K562 (cell line): Measurements from ENCODE around the gene TXNDC15. TPM values are rescaled to one million over a fixed set of nuclear protein-coding genes. Genes with fewer than 3 reads are reported as not detected.

Experiments used
- BCOR ChIP-seq: fragments of 450-650 bp; IDR thresholded peaks from 2 replicates; pipeline ENCODE4 v1.6.1; 2016
- CREB1 ChIP-seq, 2 experiments: sonication (generic) in 1 of 2; formaldehyde crosslinking in 1 of 2; IDR thresholded peaks; 2 replicates each; pipeline versions ENCODE4 v1.6.1 to v1.8.0; 2012 to 2022; ENCODE audit warnings: inconsistent platforms in 1 of 2, mild to moderate bottlenecking in 1 of 2, missing genetic modification reagents in 1 of 2, moderate library complexity in 1 of 2
- ETV1 ChIP-seq: fragments of 450-650 bp; conservative IDR thresholded peaks from 2 replicates; pipeline ENCODE4 v1.6.1; 2016; ENCODE audit warnings: missing genetic modification characterization, control low read depth, low read depth, missing compliant biosample characterization
- FOXJ2 ChIP-seq: fragments of 200-800 bp; sonication (Bioruptor generic); IDR thresholded peaks from 2 replicates; pipeline ENCODE4 v1.6.1; 2016; ENCODE audit warnings: missing genetic modification characterization, missing compliant biosample characterization
- JUN ChIP-seq, 2 experiments: sonication (generic) in 1 of 2; formaldehyde crosslinking in 1 of 2; IDR thresholded peaks; 2 replicates each; pipeline versions ENCODE4 v1.6.1 to v1.8.0; 2012 to 2022; ENCODE audit warnings: borderline replicate concordance in 2 of 2, mild to moderate bottlenecking in 2 of 2, improper control_type of control experiment in 1 of 2, low read depth in 1 of 2, low read length in 1 of 2, missing genetic modification reagents in 1 of 2
- KDM1A ChIP-seq, 2 experiments: fragments of 450-650 bp; IDR thresholded peaks; 2 replicates each; pipeline ENCODE4 v1.6.1; 2016; ENCODE audit warnings: mild to moderate bottlenecking in 2 of 2
- MAZ ChIP-seq, 2 experiments: fragments of 450-650 bp in 1 of 2; sonication (generic) in 1 of 2; formaldehyde crosslinking; IDR thresholded peaks in 1 of 2; conservative IDR thresholded peaks in 1 of 2; 2 replicates each; pipeline versions ENCODE4 v1.4.0 to v1.5.0; 2020; ENCODE audit warnings: mild to moderate bottlenecking in 1 of 2, missing genetic modification reagents in 1 of 2
- MYC ChIP-seq, 2 experiments: fragments of 250-450 bp in 1 of 2; sonication (Bioruptor Pico) in 1 of 2; IDR thresholded peaks; 2 replicates each; pipeline versions ENCODE4 v1.5.1 to v1.6.1; 2012 to 2021; ENCODE audit warnings: low read depth in 2 of 2, borderline replicate concordance in 1 of 2, improper control_type of control experiment in 1 of 2, low read length in 1 of 2, mild to moderate bottlenecking in 1 of 2, moderate library complexity in 1 of 2
- NBN ChIP-seq: fragments of 450-650 bp; IDR thresholded peaks from 2 replicates; pipeline ENCODE4 v1.6.1; 2016; ENCODE audit warnings: low read depth, mild to moderate bottlenecking
- NR2F6 ChIP-seq: fragments of 450-650 bp; formaldehyde crosslinking; IDR thresholded peaks from 2 replicates; pipeline ENCODE4 v1.4.0; 2020; ENCODE audit warnings: mild to moderate bottlenecking
- RERE ChIP-seq: sonication (generic); formaldehyde crosslinking; IDR thresholded peaks from 2 replicates; pipeline ENCODE4 v1.8.0; 2023; ENCODE audit warnings: missing genetic modification reagents, mild to moderate bottlenecking, borderline replicate concordance
- SIN3B ChIP-seq: fragments of 450-650 bp; IDR thresholded peaks from 2 replicates; pipeline ENCODE4 v1.6.1; 2017; ENCODE audit warnings: low read depth, mild to moderate bottlenecking, moderate library complexity
- TEAD4 ChIP-seq, 2 experiments: sonication (generic) in 1 of 2; formaldehyde crosslinking in 1 of 2; IDR thresholded peaks; 2 replicates each; pipeline versions ENCODE4 v1.6.1 to v1.8.0; 2012 to 2022; ENCODE audit warnings: borderline replicate concordance in 1 of 2, inconsistent platforms in 1 of 2, low read length in 1 of 2, mild to moderate bottlenecking in 1 of 2, missing genetic modification reagents in 1 of 2
- polyA plus RNA-seq, 8 experiments: library from polyadenylated mRNA; depleted of rRNA in 4 of 8; stranded (reverse) in 5 of 8; unstranded in 3 of 8; fragments of >200 nt; fragmentation: Nextera tagmentation in 2 of 8; fragmentation: Illumina TruSeq in 1 of 8; extraction: Ambion mirVana in 2 of 8; extraction: Trizol in 1 of 8; gene quantifications; 2 replicates each; pipeline versions ENCODE4 v1.2.1 to v1.2.3, GENCODE V29; 2011 to 2014; ENCODE audit warnings: inconsistent platforms in 1 of 8, missing spikeins in 1 of 8
- total RNA-seq, 7 experiments: library from RNA; depleted of rRNA in 6 of 7; stranded (reverse); fragments of >200 nt in 6 of 7; fragmentation: Illumina TruSeq in 2 of 7; extraction: Trizol in 2 of 7; gene quantifications; 2 replicates each; pipeline versions ENCODE4 v1.2.1 to v1.2.3, GENCODE V29; 2011 to 2021; ENCODE audit warnings: low replicate concordance in 1 of 7
- TF ChIP-seq, protein P1 (sequence below), 2 experiments: fragments of 200-800 bp in 1 of 2; sonication (Bioruptor generic) in 1 of 2; sonication (generic) in 1 of 2; formaldehyde crosslinking in 1 of 2; IDR thresholded peaks in 1 of 2; conservative IDR thresholded peaks in 1 of 2; 2 replicates each; pipeline versions ENCODE4 v1.5.0 to v1.6.1; 2016 to 2020; ENCODE audit warnings: missing compliant biosample characterization in 1 of 2, missing genetic modification characterization in 1 of 2, missing genetic modification reagents in 1 of 2
- TF ChIP-seq, protein P2 (sequence below), 2 experiments: fragments of 250-450 bp in 1 of 2; fragments of 450-650 bp in 1 of 2; sonication (Bioruptor Pico) in 1 of 2; IDR thresholded peaks; 2 replicates each; pipeline versions ENCODE4 v1.6.1 to v1.8.0; 2016 to 2021; ENCODE audit warnings: mild to moderate bottlenecking in 2 of 2, moderate library complexity in 2 of 2, missing compliant biosample characterization in 1 of 2, missing genetic modification characterization in 1 of 2

Gene TXNDC15
- total and polyA plus RNA-seq, 9 of the 15 experiments (the other 6 are each of a cell fraction or from before 2014, with no cell fraction given): 3.0 to 15.4 (median 12.3) TPM

- TF ChIP-seq RERE (no peak), MYC (IDR thresholded peaks at IDR 0.05; ENCODE audit: low read depth, low read length) (peak; percentile 65), MYC (CRISPR knock-in tag; IDR thresholded peaks at IDR 0.05; ENCODE audit: borderline replicate concordance, low read depth) (no peak), KDM1A (IDR thresholded peaks at IDR 0.05) (no peak), ETV1 (tag) (peak; percentile 78), CREB1 (IDR thresholded peaks at IDR 0.05) (no peak), CREB1 (CRISPR knock-in tag; IDR thresholded peaks at IDR 0.05) (peak; percentile 18; the same call in 1 of the 2 replicates), NBN (peak; percentile 76), SIN3B (no peak), JUN (IDR thresholded peaks at IDR 0.05; ENCODE audit: borderline replicate concordance, low read depth, low read length) (peak; percentile 3; the same call in 1 of the 2 replicates), JUN (CRISPR knock-in tag; IDR thresholded peaks at IDR 0.05; ENCODE audit: borderline replicate concordance) (no peak), BCOR (0 out of 2 replicates have a peak, but pooled peaks have one; percentile 10), TEAD4 (IDR thresholded peaks at IDR 0.05; ENCODE audit: low read length) (no peak; the same call in 1 of the 2 replicates), TEAD4 (CRISPR knock-in tag; IDR thresholded peaks at IDR 0.05; ENCODE audit: borderline replicate concordance) (no peak), FOXJ2 (tag) (no peak), MAZ (CRISPR knock-in tag; conservative IDR thresholded peaks at IDR 0.05 in 1 of 2, IDR thresholded peaks at IDR 0.05 in 1 of 2) (no peak), NR2F6 (CRISPR knock-in tag) (no peak)
- TF ChIP-seq, protein P1, sequence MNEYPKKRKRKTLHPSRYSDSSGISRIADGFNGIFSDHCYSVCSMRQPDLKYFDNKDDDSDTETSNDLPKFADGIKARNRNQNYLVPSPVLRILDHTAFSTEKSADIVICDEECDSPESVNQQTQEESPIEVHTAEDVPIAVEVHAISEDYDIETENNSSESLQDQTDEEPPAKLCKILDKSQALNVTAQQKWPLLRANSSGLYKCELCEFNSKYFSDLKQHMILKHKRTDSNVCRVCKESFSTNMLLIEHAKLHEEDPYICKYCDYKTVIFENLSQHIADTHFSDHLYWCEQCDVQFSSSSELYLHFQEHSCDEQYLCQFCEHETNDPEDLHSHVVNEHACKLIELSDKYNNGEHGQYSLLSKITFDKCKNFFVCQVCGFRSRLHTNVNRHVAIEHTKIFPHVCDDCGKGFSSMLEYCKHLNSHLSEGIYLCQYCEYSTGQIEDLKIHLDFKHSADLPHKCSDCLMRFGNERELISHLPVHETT (CRISPR knock-in tag; conservative IDR thresholded peaks at IDR 0.05 in 1 of 2, IDR thresholded peaks at IDR 0.05 in 1 of 2): peak in 1 of 2 experiments; percentile 91; a peak in 2 of 4 replicates
- TF ChIP-seq, protein P2, sequence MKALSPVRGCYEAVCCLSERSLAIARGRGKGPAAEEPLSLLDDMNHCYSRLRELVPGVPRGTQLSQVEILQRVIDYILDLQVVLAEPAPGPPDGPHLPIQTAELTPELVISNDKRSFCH (CRISPR knock-in tag; IDR thresholded peaks at IDR 0.05): no peak
- TF ChIP-seq, protein P2 (tag; IDR thresholded peaks at IDR 0.05): no peak
Measured at GRCh38 chr5:134905246-134905996, 31.2 kb downstream of the TXNDC15 start (continued).
